H1 (cell line): ENCODE data around the gene ZNF746. TPM values are rescaled to one million over a fixed set of nuclear protein-coding genes. Genes with fewer than 3 reads are reported as not detected.

ENCODE experiments used
- ATF3 ChIP-seq: IDR thresholded peaks from 2 replicates; pipeline ENCODE4 v1.6.1; 2011; ENCODE audit warnings: low read depth, mild to moderate bottlenecking, low read length; ENCODE audit not compliant: insufficient read depth
- CBX8 ChIP-seq: fragments of 300-800, 300-1000 bp; sonication (generic); IDR thresholded peaks from 2 replicates; pipeline ENCODE4 v1.7.1; 2016; ENCODE audit warnings: low read depth, low read length, borderline replicate concordance
- SRF ChIP-seq: IDR thresholded peaks from 2 replicates; pipeline ENCODE4 v1.6.1; 2011; ENCODE audit warnings: mild to moderate bottlenecking, low read depth, low read length, moderate library complexity
- polyA plus RNA-seq, 7 experiments: library from polyadenylated mRNA; depleted of rRNA in 3 of 7; stranded (reverse) in 5 of 7; unstranded in 2 of 7; fragments of >200 nt in 5 of 7; fragments of 200-250 nt in 2 of 7; gene quantifications; 1 replicate in 5 of 7; 2 replicates in 1 of 7; 4 replicates in 1 of 7; pipeline versions ENCODE4 v1.2.1 to v1.2.3, GENCODE V29; 2011 to 2013; ENCODE audit warnings: missing spikeins in 2 of 7, mixed read lengths in 2 of 7
- total RNA-seq: library from RNA; stranded (reverse); fragmentation: NEBNext Ultra II Directional; extraction: Animal tissue kit (Norgen Biotek cat#: 25700); gene quantifications from 2 replicates; pipeline ENCODE4 v1.2.1, GENCODE V29; 2021

The ZNF746 gene
- total and polyA plus RNA-seq, 2 of the 8 experiments (the other 6 are each of a cell fraction or from before 2014, with no cell fraction given), result 7.5 to 15.6 TPM

- TF ChIP-seq ATF3 (no peak), SRF (no peak), CBX8 (no peak)
Observed at GRCh38 chr7:149456506-149457421, 40.8 kb downstream of the ZNF746 start (continued).
